Measurements from ENCODE around the gene ARHGEF6. TPM values are rescaled to one million over a fixed set of nuclear protein-coding genes. Genes with fewer than 3 reads are reported as not detected.

ARHGEF6 gene
- total RNA-seq, 3 donors from 2014 or later = 43.6 to 120 (median 55.8) TPM

- no peaks in the 10 kb centered on the region for H3K36me3 ChIP-seq
- intact Hi-C loops (cut with DNase I; ENCODE audit: low total_unique reads) = no loop called here
- no peaks in the 10 kb centered on the region for H3K4me1 ChIP-seq
Measured at GRCh38 chrX:136665258-136665900, 115.4 kb downstream of the ARHGEF6 start.

GRCh38 chrX:136662976-136663375, 117.8 kb downstream of the ARHGEF6 start:
- Histone ChIP-seq H3K4me3 (no peak overlapping the region), H3K4me1 (no peaks in the 10 kb centered on the region), H3K9me3 (peaks cover 0 to 4% of the 10 kb centered on the region in 2 donors), H3K27me3 (peaks cover 0 to 1% of the 10 kb centered on the region in 2 donors), H3K36me3 (no peaks in the 10 kb centered on the region), H3K27ac (no peak overlapping the region)
- DNase-seq (ENCODE audit: low spot score in 2 of 2) = no peak
- intact Hi-C loops (cut with DNase I; ENCODE audit: low total_unique reads) = no loop called here
- no peak for TF ChIP-seq POLR2AphosphoS5 (IDR thresholded peaks at IDR 0.05)
- no peak for TF ChIP-seq POLR2A (IDR thresholded peaks at IDR 0.05)
- no peak for TF ChIP-seq CTCF (IDR thresholded peaks at IDR 0.05)

More at GRCh38 chrX:136665258-136665900, 115.4 kb downstream of the ARHGEF6 start:
- DNase-seq (ENCODE audit: low spot score in 2 of 2) = no peak
- H3K27ac ChIP-seq = no peak overlapping the region
- peaks cover 0 to 4% of the 10 kb centered on the region in 2 donors for H3K9me3 ChIP-seq
- peaks cover 0 to 22% of the 10 kb centered on the region in 2 donors for H3K27me3 ChIP-seq
- TF ChIP-seq POLR2AphosphoS5 (IDR thresholded peaks at IDR 0.05) = no peak
- TF ChIP-seq CTCF (IDR thresholded peaks at IDR 0.05) = no peak
- TF ChIP-seq POLR2A (IDR thresholded peaks at IDR 0.05) = no peak
- no peak overlapping the region for H3K4me3 ChIP-seq

- DNase-seq (ENCODE audit: low spot score in 2 of 2) = no peak
- Histone ChIP-seq H3K4me3 (no peak overlapping the region), H3K27me3 (peaks cover 0 to 1% of the 10 kb centered on the region in 2 donors), H3K36me3 (no peaks in the 10 kb centered on the region), H3K4me1 (no peaks in the 10 kb centered on the region), H3K27ac (no peak overlapping the region), H3K9me3 (peaks cover 0 to 4% of the 10 kb centered on the region in 2 donors)
- intact Hi-C loops (cut with DNase I; ENCODE audit: low total_unique reads) = no loop called here
- no peak for TF ChIP-seq CTCF (IDR thresholded peaks at IDR 0.05)
Measured at GRCh38 chrX:136662104-136662503, 118.6 kb downstream of the ARHGEF6 start.

- no peak overlapping the region for H3K27ac ChIP-seq
- peaks cover 0 to 4% of the 10 kb centered on the region in 2 donors for H3K9me3 ChIP-seq
- no peak overlapping the region for H3K4me3 ChIP-seq
- no peak for DNase-seq (ENCODE audit: low spot score in 2 of 2)
- H3K27me3 ChIP-seq = peaks cover 0 to 3% of the 10 kb centered on the region in 2 donors
- TF ChIP-seq POLR2A (IDR thresholded peaks at IDR 0.05) = no peak
- no peak for TF ChIP-seq CTCF (IDR thresholded peaks at IDR 0.05)
- no peak for TF ChIP-seq POLR2AphosphoS5 (IDR thresholded peaks at IDR 0.05)
- intact Hi-C loops (cut with DNase I; ENCODE audit: low total_unique reads) = no loop called here
- H3K4me1 ChIP-seq = no peaks in the 10 kb centered on the region
- H3K36me3 ChIP-seq = no peaks in the 10 kb centered on the region
Measured at GRCh38 chrX:136660896-136661295, 119.8 kb downstream of the ARHGEF6 start.

- H3K36me3 ChIP-seq = no peaks in the 10 kb centered on the region
- no peak for DNase-seq (ENCODE audit: low spot score in 2 of 2)
- no peak overlapping the region for H3K27ac ChIP-seq
- H3K9me3 ChIP-seq = no peaks in the 10 kb centered on the region
- intact Hi-C loops (cut with DNase I; ENCODE audit: low total_unique reads) = no loop called here
- TF ChIP-seq POLR2AphosphoS5 (IDR thresholded peaks at IDR 0.05) (no peak), POLR2A (IDR thresholded peaks at IDR 0.05) (no peak), CTCF (IDR thresholded peaks at IDR 0.05) (no peak)
- H3K4me1 ChIP-seq = no peaks in the 10 kb centered on the region
- H3K27me3 ChIP-seq = peaks cover 0 to 9% of the 10 kb centered on the region in 2 donors
- no peak overlapping the region for H3K4me3 ChIP-seq
Measured at GRCh38 chrX:136659174-136659573, 121.6 kb downstream of the ARHGEF6 start.

Measured in breast epithelium (tissue), 4 donors.